ENCODE results near the gene RAB11FIP3. TPM values are rescaled to one million over a fixed set of nuclear protein-coding genes. Genes with fewer than 3 reads are reported as not detected.
A peak's percentile ranks its signal among the peaks of the same experiment; 100 is the strongest.

Gene RAB11FIP3
- total and polyA plus RNA-seq, 10 of the 15 experiments (the other 5 are each of a cell fraction or from before 2014, with no cell fraction given), result 1.2 to 27.3 (median 7.7) TPM

- TF ChIP-seq RBBP5 (conservative IDR thresholded peaks at IDR 0.05) (no peak), MLLT1 (IDR thresholded peaks at IDR 0.05) (peak; percentile 19; the same call in 1 of the 2 replicates), PML (IDR thresholded peaks at IDR 0.05; ENCODE audit: low read length) (no peak), DPF2 (IDR thresholded peaks at IDR 0.05) (0 out of 2 replicates have a peak, but pooled peaks have one; percentile 17)
Measured at GRCh38 chr16:383326-384051, 42.0 kb upstream of the RAB11FIP3 start (continued).

- ATAC-seq (no peak), DNase-seq (ENCODE audit: low read depth, low spot score) (no peak), FAIRE-seq (no peak)
- Histone ChIP-seq H3K36me3 (ENCODE audit: control insufficient read depth in 2 of 2, insufficient read depth in 2 of 2, low read length in 1 of 2) (no peaks in the 10 kb centered on the region), H3K4me3 (no peak overlapping the region), H3K27me3 (replicated peaks in 1 of 2; ENCODE audit: control insufficient read depth in 2 of 2, insufficient read depth in 2 of 2, low read length in 1 of 2) (no peaks in the 10 kb centered on the region), H3K4me1 (ENCODE audit: control insufficient read depth, insufficient read depth, low read length) (peaks cover 14% of the 10 kb centered on the region), H3K9ac (ENCODE audit: control insufficient read depth, insufficient read depth, low read length) (no peak overlapping the region), H2AFZ (ENCODE audit: control insufficient read depth, low read depth, low read length) (no peak overlapping the region), H3K9me3 (replicated peaks; ENCODE audit: control insufficient read depth, insufficient read depth, low read length) (no peaks in the 10 kb centered on the region), H3K4me2 (ENCODE audit: control insufficient read depth, insufficient read depth) (no peak overlapping the region), H3K79me2 (ENCODE audit: control insufficient read depth, insufficient read depth, low read length) (peaks cover 4% of the 10 kb centered on the region; the same call in 1 of the 2 replicates), H3K27ac (ENCODE audit: control insufficient read depth, insufficient read depth) (no peak overlapping the region), H4K20me1 (ENCODE audit: control insufficient read depth, insufficient read depth) (no peaks in the 10 kb centered on the region)
- ChIA-PET SMC1A (ENCODE audit: uncharacterized antibody, unreplicated experiment) (no interaction called here), POLR2A (interaction anchor here (0.7 kb wide), 2 partner anchors 34 kb away, joined by 3 read pairs; no protein-coding TSS in a partner anchor), CTCF (interaction anchor here (0.6 to 1.3 kb wide), 3 partner anchors 12 to 317 kb away, joined by 3 to 4 read pairs (median 4); no protein-coding TSS in a partner anchor), RAD21 (ENCODE audit: unreplicated experiment) (interaction anchor here (0.8 to 1.0 kb wide), 2 partner anchors 16 to 39 kb away, joined by 3 read pairs; partner anchors contain the start of genes MRPL28 and RAB11FIP3)
- in situ Hi-C loops (cut with MboI), result no loop called here
- intact Hi-C loops (cut with micrococcal nuclease; ENCODE audit: unreplicated experiment), result no loop called here
- 97% methylated on average over 19 of the region's 19 CpGs for WGBS (ENCODE audit: insufficient coverage, insufficient replicate concordance, low lambda C conversion rate, missing lambda C conversion rate)
- no TSS peak for BruUV-seq (replicated peaks)
- TF ChIP-seq CTCF (IDR thresholded peaks at IDR 0.05 in 2 of 3, conservative IDR thresholded peaks at IDR 0.05 in 1 of 3; ENCODE audit: control insufficient read depth in 2 of 3, extremely low read depth in 1 of 3, insufficient read depth in 1 of 3, low read depth in 3 of 3, low read length in 3 of 3) (0 out of 6 replicates have a peak, but pooled peaks of 1 of the 3 experiments have one; percentile 1), NFYB (IDR thresholded peaks at IDR 0.05; ENCODE audit: insufficient read depth, low read depth, low read length) (no peak), YY1 (IDR thresholded peaks at IDR 0.05; ENCODE audit: low read depth, low read length) (0 out of 2 replicates have a peak, but pooled peaks have one; percentile 16), BCLAF1 (IDR thresholded peaks at IDR 0.05) (no peak), ZNF384 (IDR thresholded peaks at IDR 0.05; ENCODE audit: borderline replicate concordance, low read depth, low read length) (peak; percentile 79; the same call in 1 of the 2 replicates), E4F1 (IDR thresholded peaks at IDR 0.05; ENCODE audit: borderline replicate concordance, partially characterized antibody) (no peak), TBL1XR1 (IDR thresholded peaks at IDR 0.05; ENCODE audit: low read depth, low read length) (no peak), SP1 (IDR thresholded peaks at IDR 0.05; ENCODE audit: low read depth, low read length) (no peak)
Measured at GRCh38 chr16:386641-387156, 38.8 kb upstream of the RAB11FIP3 start.
